GM21576 (cell line): ENCODE data around the gene NRP2.

Experiments used
- ATAC-seq: cut with Tn5 transposase; IDR thresholded peaks from one replicate; pipeline ENCODE4 v1.9.1; 2021; ENCODE audit warnings: mild to moderate bottlenecking, moderate library complexity; ENCODE audit not compliant: unreplicated experiment

The NRP2 gene

GRCh38 chr2:205752296-205752820 is 70.1 kb downstream of the NRP2 start:
- ATAC-seq: no peak

GRCh38 chr2:205752924-205753323 is 70.6 kb downstream of the NRP2 start:
- no peak for ATAC-seq

- ATAC-seq: no peak
Measured at GRCh38 chr2:205754285-205754923, 72.1 kb downstream of the NRP2 start.

GRCh38 chr2:205754924-205755321 is 72.6 kb downstream of the NRP2 start:
- ATAC-seq: no peak

GRCh38 chr2:205755923-205756322 is 73.6 kb downstream of the NRP2 start:
- no peak for ATAC-seq

GRCh38 chr2:205757271-205757670 is 75.0 kb downstream of the NRP2 start:
- ATAC-seq: no peak

- ATAC-seq: no peak
Measured at GRCh38 chr2:205758051-205758450, 75.8 kb downstream of the NRP2 start.

GRCh38 chr2:205758500-205758899 is 76.2 kb downstream of the NRP2 start:
- ATAC-seq: no peak

GRCh38 chr2:205759257-205759656 is 77.0 kb downstream of the NRP2 start:
- no peak for ATAC-seq

- ATAC-seq: no peak
Measured at GRCh38 chr2:205759732-205760131, 77.4 kb downstream of the NRP2 start.

- no peak for ATAC-seq
Measured at GRCh38 chr2:205760157-205760556, 77.9 kb downstream of the NRP2 start.

GRCh38 chr2:205761421-205761820 is 79.1 kb downstream of the NRP2 start:
- no peak for ATAC-seq

- no peak for ATAC-seq
Measured at GRCh38 chr2:205762881-205763280, 80.6 kb downstream of the NRP2 start.

GRCh38 chr2:205763708-205764211 is 81.5 kb downstream of the NRP2 start:
- no peak for ATAC-seq

- no peak for ATAC-seq
Measured at GRCh38 chr2:205764270-205764746, 82.0 kb downstream of the NRP2 start.

- ATAC-seq: no peak
Measured at GRCh38 chr2:205765151-205765550, 82.8 kb downstream of the NRP2 start.

- ATAC-seq: no peak
Measured at GRCh38 chr2:205766779-205767359, 84.6 kb downstream of the NRP2 start.

GRCh38 chr2:205767617-205768016 is 85.3 kb downstream of the NRP2 start:
- ATAC-seq: no peak

- ATAC-seq: no peak
Measured at GRCh38 chr2:205768341-205768740, 86.0 kb downstream of the NRP2 start.

- ATAC-seq: no peak
Measured at GRCh38 chr2:205768815-205769494, 86.7 kb downstream of the NRP2 start.

- ATAC-seq: no peak
Measured at GRCh38 chr2:205769495-205769850, 87.2 kb downstream of the NRP2 start.

- ATAC-seq: no peak
Measured at GRCh38 chr2:205769879-205770278, 87.6 kb downstream of the NRP2 start.
